Activated CD4-positive, alpha-beta T cell treated with anti-CD3 and anti-CD28 coated beads, Interleukin-2, Interleukin-6, amounts not matched to agents 100 ng/mL and 50 ng/mL, durations not matched to agents 16 hours and 8 hours (primary cell): ENCODE measurements around the gene ADAMTSL4.
A peak's percentile ranks its signal among the peaks of the same experiment; 100 is the strongest.
"Not testable (repeated sequence)": the region's sequence is repeated elsewhere in the genome, so short reads cannot be mapped to it uniquely, and the experiment has no call there.

Experiments
- DNase-seq: peaks from one replicate; pipeline ENCODE4 v3.0.0-alpha.2; 2020

The ADAMTSL4 gene

GRCh38 chr1:150555971-150556865, 7.0 kb downstream of the ADAMTSL4 start:
- no peak for DNase-seq

DNA sequence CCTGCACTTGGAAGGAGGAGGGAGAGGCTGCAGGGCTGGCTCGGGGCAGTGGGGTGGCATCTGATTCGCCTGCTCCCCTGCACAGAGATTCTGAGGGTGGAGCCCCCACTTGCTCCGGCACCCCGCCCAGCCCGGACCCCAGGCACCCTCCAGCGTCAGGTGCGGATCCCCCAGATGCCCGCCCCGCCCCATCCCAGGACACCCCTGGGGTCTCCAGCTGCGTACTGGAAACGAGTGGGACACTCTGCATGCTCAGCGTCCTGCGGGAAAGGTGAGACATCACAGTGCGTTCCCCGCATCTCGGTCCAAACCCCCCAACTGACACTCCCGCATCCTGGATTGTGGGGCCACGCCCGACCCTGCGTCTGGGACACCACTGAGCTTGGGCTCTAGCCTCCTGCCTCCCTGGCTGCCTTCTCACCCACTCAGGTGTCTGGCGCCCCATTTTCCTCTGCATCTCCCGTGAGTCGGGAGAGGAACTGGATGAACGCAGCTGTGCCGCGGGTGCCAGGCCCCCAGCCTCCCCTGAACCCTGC, 7.9 kb downstream of the ADAMTSL4 start:
- no peak for DNase-seq

GRCh38 chr1:150557813-150558212, 8.6 kb downstream of the ADAMTSL4 start:
- DNase-seq = no peak

GRCh38 chr1:150558303-150558704, 9.1 kb downstream of the ADAMTSL4 start:
- DNase-seq = no peak

DNA sequence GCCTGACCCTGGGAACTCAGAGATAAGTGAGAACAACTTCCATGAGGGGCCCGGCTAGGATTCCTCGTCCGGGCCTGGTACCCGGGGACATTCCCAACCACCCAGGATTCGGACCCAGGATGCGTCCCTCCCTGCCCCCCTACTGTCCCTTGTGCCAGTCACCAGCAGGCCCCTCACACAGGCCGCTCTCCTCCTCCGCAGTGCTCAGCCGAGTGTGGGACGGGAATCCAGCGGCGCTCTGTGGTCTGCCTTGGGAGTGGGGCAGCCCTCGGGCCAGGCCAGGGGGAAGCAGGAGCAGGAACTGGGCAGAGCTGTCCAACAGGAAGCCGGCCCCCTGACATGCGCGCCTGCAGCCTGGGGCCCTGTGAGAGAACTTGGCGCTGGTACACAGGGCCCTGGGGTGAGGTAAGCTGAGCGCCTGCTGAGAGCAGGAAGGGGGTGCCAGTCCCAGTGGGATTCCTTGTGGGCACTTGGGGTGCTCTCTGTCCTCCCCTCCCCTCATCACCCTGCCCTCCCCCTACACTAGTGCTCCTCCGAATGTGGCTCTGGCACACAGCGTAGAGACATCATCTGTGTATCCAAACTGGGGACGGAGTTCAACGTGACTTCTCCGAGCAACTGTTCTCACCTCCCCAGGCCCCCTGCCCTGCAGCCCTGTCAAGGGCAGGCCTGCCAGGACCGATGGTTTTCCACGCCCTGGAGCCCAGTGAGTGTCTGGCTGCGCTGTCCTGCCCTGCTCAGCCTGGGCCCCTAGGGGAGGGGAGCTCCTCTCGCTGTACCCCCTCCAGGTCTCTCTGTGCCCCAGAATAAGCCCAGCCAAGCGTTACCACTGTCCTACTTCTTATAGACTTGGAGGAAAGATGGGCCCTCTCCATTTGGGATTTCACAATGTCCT, 9.8 kb downstream of the ADAMTSL4 start:
- no peak for DNase-seq

- DNase-seq = no peak
Measured at GRCh38 chr1:150559656-150560010, 10.4 kb downstream of the ADAMTSL4 start.

GRCh38 chr1:150560011-150560438, 10.8 kb downstream of the ADAMTSL4 start:
- DNase-seq = peak; percentile 86

DNA sequence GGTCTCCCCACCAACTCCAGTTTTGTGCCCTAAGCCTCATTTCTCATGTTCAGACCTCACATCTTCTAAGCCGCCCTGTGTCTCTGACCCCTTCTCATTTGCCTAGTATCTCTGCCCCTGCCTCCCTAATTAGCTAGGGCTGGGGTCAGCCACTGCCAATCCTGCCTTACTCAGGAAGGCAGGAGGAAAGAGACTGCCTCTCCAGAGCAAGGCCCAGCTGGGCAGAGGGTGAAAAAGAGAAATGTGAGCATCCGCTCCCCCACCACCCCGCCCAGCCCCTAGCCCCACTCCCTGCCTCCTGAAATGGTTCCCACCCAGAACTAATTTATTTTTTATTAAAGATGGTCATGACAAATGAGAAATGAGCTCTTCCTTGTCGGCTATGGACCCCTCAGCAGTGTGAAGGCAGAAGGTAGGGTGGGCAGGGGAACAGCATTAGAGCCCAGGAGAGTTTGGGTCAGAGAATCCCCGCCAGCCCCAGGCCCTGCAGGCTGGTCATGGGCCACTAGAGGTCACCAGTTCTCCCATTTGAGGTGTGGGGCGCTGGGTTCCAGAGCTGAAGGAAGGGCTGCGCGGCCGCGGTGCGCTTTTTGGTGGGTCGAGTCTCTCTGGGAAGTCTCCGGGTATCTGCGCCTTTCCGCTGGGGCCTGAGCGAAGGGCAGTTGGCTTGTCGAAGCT, 11.5 kb downstream of the ADAMTSL4 start:
- peak; percentile 93 for DNase-seq

- DNase-seq = peak; percentile 74
Measured at GRCh38 chr1:150561254-150561973, 12.2 kb downstream of the ADAMTSL4 start.

- DNase-seq = peak; percentile 95
Measured at GRCh38 chr1:150561974-150562445, 12.8 kb downstream of the ADAMTSL4 start.

DNA sequence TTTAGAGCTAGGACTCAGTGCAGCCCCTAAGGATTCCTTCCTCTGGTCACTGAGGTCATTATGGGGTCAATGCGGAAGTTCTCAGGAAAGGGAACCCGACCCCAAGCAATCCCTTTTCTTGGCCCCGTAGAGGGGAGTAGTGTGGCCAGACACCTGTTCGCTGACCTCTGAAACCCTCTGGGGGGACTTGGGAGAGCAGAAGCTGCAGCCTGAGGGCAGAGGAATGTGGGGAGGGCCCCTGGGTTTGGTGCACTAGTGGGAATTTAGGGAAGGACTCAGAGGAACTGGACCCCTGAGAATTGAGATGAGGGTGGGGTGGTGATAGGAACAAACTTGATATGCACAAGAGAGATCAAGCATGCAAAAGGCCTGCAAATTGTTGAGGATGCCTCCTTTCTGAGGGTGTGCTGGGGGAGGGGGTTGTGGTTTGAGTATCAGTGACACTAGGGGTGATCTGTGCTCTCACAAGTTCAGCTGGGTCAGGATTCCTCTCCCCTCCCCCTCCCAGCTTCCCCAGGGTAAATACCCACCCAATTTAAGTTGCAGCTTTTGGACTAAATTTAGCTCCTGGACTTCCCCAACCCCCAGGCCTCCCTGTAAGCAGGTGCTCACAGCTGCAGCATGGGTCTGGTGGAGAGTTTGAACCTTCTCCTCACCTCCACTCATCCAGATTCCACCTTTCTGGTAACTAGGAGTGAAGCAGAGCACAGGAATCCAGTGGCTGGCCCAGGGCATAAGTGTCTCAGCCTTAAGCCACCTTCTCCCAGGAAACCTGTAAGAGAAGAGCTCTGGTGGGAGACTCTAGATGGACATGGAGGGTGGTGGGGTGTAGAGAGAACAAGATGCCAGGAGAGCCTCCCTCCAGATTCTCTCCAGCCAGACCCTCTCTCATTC, 13.5 kb downstream of the ADAMTSL4 start:
- DNase-seq = peak; percentile 82

- peak; percentile 72 for DNase-seq
Measured at GRCh38 chr1:150563340-150564038, 14.3 kb downstream of the ADAMTSL4 start.

DNA sequence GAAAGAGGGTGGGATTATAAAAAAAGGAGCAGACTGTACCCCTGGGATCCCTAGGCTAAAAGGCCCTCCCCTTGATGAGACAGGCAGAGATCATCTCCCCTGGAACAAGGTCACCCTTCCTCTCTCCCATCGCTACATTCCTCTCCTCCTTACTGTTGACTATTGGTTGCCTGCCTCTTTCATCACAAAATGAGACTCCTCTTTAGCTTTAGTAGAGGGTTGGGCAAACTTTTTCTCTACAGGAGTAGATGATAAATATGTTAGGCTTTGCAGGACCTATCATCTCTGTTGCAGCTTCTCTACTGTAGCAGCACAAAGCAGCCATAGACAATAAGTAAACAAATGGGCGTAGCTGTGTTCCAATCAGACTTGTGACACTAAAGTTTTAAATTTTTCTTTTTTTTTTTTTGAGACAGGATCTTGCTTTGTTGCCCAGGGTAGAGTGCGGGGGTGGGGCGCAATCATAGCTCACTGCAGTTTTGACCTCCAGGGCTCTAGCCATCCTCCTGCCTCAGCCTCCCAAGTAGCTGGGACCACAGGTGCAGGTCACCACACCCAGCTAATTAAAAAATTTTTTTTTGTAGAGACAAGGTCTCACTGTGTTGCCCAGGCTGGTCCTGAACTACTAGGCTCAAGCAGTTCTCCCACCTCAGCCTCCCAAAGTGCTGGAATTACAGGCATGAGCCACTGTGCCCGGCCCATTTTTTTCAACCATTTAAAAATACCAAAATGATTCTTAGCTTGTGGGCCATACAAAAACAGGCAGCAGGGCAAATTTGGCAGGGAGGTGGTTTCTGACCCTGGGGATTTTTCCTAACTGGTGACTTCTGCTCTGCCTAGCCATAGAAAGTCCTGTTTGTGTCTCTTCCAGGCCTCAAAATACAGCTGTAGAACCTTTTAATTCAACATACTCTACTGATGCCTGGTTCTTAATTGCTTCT, 15.1 kb downstream of the ADAMTSL4 start:
- DNase-seq = no peak

- DNase-seq = not testable (repeated sequence)
Measured at GRCh38 chr1:150565240-150565991, 16.2 kb downstream of the ADAMTSL4 start.

DNA sequence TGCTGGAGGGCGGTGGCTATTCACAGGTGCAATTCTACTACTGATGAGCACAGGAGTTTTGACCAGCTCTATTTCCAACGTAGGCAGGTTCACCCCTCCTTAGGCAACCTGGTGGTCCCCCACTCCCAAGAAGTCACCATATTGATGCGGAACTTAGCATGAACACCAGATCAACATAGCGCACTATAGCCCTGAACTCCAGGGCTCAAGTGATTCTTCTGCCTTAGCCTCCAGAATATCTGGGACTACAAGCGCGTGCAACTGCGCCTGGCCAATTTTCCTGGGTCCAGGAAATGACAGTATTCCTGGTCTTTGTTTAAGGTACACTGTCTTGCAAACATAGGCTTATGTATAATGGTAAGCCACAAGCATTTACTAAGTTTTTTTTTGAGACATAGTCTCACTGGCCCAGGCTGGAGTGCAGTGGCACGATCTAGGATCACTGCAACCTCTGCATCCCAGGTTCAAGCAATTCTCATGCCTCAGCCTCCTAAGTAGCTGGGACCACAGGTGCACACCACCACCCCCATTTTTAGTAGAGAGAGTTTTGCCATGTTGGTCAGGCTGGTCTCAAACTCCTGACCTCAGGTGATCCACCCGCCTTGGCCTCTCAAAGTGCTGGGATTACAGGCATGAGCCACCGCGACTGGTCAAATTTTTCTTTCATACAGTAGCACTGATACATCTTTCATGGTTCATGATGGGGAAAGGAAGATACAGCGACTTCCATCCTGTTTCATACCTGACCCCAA, 17.6 kb downstream of the ADAMTSL4 start:
- no peak for DNase-seq

GRCh38 chr1:150567341-150567716, 18.1 kb downstream of the ADAMTSL4 start:
- DNase-seq = peak; percentile 93
